Endothelial cell of umbilical vein (primary cell): ENCODE results near the gene CDC23. TPM values are rescaled to one million over a fixed set of nuclear protein-coding genes. Genes with fewer than 3 reads are reported as not detected.
"Not testable (repeated sequence)": the region's sequence is repeated elsewhere in the genome, so short reads cannot be mapped to it uniquely, and the experiment has no call there.

Experiments
- BruUV-seq: library from RNA; stranded (reverse); fragments of 400-500 nt; replicated peaks from 2 replicates; lab custom pipeline; 2021; lab: Mats Ljungman, UMichigan
- CTCF ChIA-PET: fragments of 300-600, 350-600 bp; sonication (Branson Sonifier 250); formaldehyde crosslinking; loops from one replicate; lab custom pipeline; 2021; ENCODE audit warnings: antibody characterized with exemption, inconsistent platforms; lab: Charles Lee
- POLR2A ChIA-PET: fragments of 300-600, 350-600 bp; sonication (Branson Sonifier 250); formaldehyde crosslinking; loops from one replicate; lab custom pipeline; 2021; ENCODE audit warnings: antibody characterized with exemption, inconsistent platforms; lab: Charles Lee
- DNase-seq: peaks from one replicate; pipeline ENCODE4 v3.0.0-alpha.2; 2011; ENCODE audit warnings: low read depth, low spot score
- FAIRE-seq: peaks from 2 replicates; lab custom pipeline; 2011; peaks lifted over from hg19 to GRCh38; lab: Jason Lieb, UNC
- H2AFZ ChIP-seq: 2 replicates; pipeline ENCODE4 v1.6.0; 2012; ENCODE audit warnings: low read depth, low read length, control low read depth, inconsistent platforms
- H3K27ac ChIP-seq: 2 replicates; pipeline ENCODE4 v1.5.1; 2011; ENCODE audit warnings: low read depth, mild to moderate bottlenecking, control low read depth, low read length, moderate library complexity; ENCODE audit not compliant: insufficient read depth
- H3K27me3 ChIP-seq, 2 experiments: 2 replicates each; pipeline versions ENCODE4 v1.6.0 to v1.6.1; 2011; ENCODE audit warnings: low read length in 2 of 2, mixed read lengths in 1 of 2; ENCODE audit not compliant: control insufficient read depth in 2 of 2, insufficient read depth in 2 of 2
- H3K36me3 ChIP-seq, 2 experiments: 2 replicates in 1 of 2; 3 replicates in 1 of 2; pipeline ENCODE4 v1.5.1; 2011; ENCODE audit warnings: low read length in 2 of 2, mild to moderate bottlenecking in 1 of 2, moderate library complexity in 1 of 2; ENCODE audit not compliant: control insufficient read depth in 2 of 2, insufficient read depth in 2 of 2; ENCODE audit errors: extremely low read depth in 1 of 2
- H3K4me1 ChIP-seq: 3 replicates; pipeline ENCODE4 v1.5.1; 2011; ENCODE audit warnings: mild to moderate bottlenecking, low read length; ENCODE audit not compliant: control insufficient read depth, insufficient read depth; ENCODE audit errors: extremely low read depth
- H3K4me2 ChIP-seq: 2 replicates; pipeline ENCODE4 v1.6.1; 2011; ENCODE audit warnings: low read length, control low read depth, mixed read lengths; ENCODE audit not compliant: insufficient read depth
- H3K4me3 ChIP-seq, 3 experiments: fragments of 200-600 bp in 1 of 3; sonication (generic), shearing (Covaris generic) in 1 of 3; replicated peaks in 1 of 3; 2 replicates each; pipeline ENCODE4 v1.5.1; 2011 to 2016; ENCODE audit warnings: control low read depth in 3 of 3, low read length in 3 of 3, mild to moderate bottlenecking in 2 of 3, inconsistent platforms in 1 of 3, low read depth in 1 of 3, moderate library complexity in 1 of 3; ENCODE audit not compliant: insufficient read depth in 1 of 3
- H3K79me2 ChIP-seq: 2 replicates; pipeline ENCODE4 v1.6.0; 2012; ENCODE audit warnings: low read length, inconsistent platforms; ENCODE audit not compliant: control insufficient read depth, insufficient read depth
- H3K9ac ChIP-seq: replicated peaks from 2 replicates; pipeline ENCODE3; 2011; ENCODE audit warnings: low read length, control low read depth; ENCODE audit not compliant: insufficient read depth; ENCODE audit errors: extremely low read depth
- H3K9me1 ChIP-seq: replicated peaks from 3 replicates; pipeline ENCODE4 v1.6.0; 2011; ENCODE audit warnings: mild to moderate bottlenecking, low read length; ENCODE audit not compliant: control insufficient read depth, insufficient read depth; ENCODE audit errors: extremely low read depth
- H3K9me3 ChIP-seq: replicated peaks from 2 replicates; pipeline ENCODE4 v1.5.1; 2012; ENCODE audit warnings: low read length, inconsistent platforms; ENCODE audit not compliant: control insufficient read depth, insufficient read depth
- H4K20me1 ChIP-seq: replicated peaks from 2 replicates; pipeline ENCODE3; 2011; ENCODE audit warnings: mild to moderate bottlenecking, low read length; ENCODE audit not compliant: control insufficient read depth, insufficient read depth; ENCODE audit errors: extremely low read depth
- FOS ChIP-seq: IDR thresholded peaks from 2 replicates; pipeline ENCODE4 v1.6.1; 2011; ENCODE audit warnings: mild to moderate bottlenecking, low read length, moderate library complexity, borderline replicate concordance; ENCODE audit not compliant: insufficient read depth
- GATA2 ChIP-seq: IDR thresholded peaks from 2 replicates; pipeline ENCODE4 v1.7.0; 2011; ENCODE audit warnings: low read depth, mild to moderate bottlenecking, moderate library complexity, mixed read lengths, low read length; ENCODE audit not compliant: insufficient read length, insufficient read depth
- MYC ChIP-seq: IDR thresholded peaks from one replicate; pipeline ENCODE4 v1.6.1; 2011; ENCODE audit warnings: mild to moderate bottlenecking, low read depth, low read length
- POLR2AphosphoS5 ChIP-seq: IDR thresholded peaks from 2 replicates; pipeline ENCODE4 v1.6.1; 2012; ENCODE audit warnings: low read depth, mild to moderate bottlenecking, control low read depth, low read length, moderate library complexity; ENCODE audit not compliant: insufficient read depth
- dilution Hi-C: fragments of 300-500 bp; cut with MboI; formaldehyde crosslinking; loops from one replicate; pipeline ENCODE4 v1.15.0; 2019; ENCODE audit warnings: low sequenced_read_pairs; ENCODE audit not compliant: extremely low pct_ligation_motif_present
- intact Hi-C: fragments of 100-400 bp; cut with micrococcal nuclease; formaldehyde crosslinking; loops from one replicate; pipeline ENCODE4 v1.10.0; 2022
- polyA plus RNA-seq, 4 experiments: library from polyadenylated mRNA; depleted of rRNA in 3 of 4; stranded (reverse) in 3 of 4; unstranded in 1 of 4; fragments of >200 nt; gene quantifications; 2 replicates each; pipeline versions ENCODE4 v1.2.1 to v1.2.3, GENCODE V29; 2011 to 2012; ENCODE audit warnings: missing spikeins in 1 of 4
- total RNA-seq: library from RNA; stranded (reverse); gene quantifications from 2 replicates; pipeline ENCODE4 v1.2.3, GENCODE V29; 2021
- TF ChIP-seq, protein P1 (sequence below): IDR thresholded peaks from 2 replicates; pipeline ENCODE4 v1.6.1; 2011; ENCODE audit not compliant: insufficient read depth, insufficient read length

CDC23 gene
- total and polyA plus RNA-seq, 2 donors (not counting 3 experiments of a cell fraction or from before 2014, with no cell fraction given) = 28.5 to 41.2 TPM

- H3K36me3 ChIP-seq = no peaks in the 10 kb centered on the region
- BruUV-seq = no TSS peak
- no peak for TF ChIP-seq GATA2
- no peak for TF ChIP-seq FOS
- no peak for TF ChIP-seq POLR2AphosphoS5
- TF ChIP-seq MYC = no peak
- TF ChIP-seq, protein P1, sequence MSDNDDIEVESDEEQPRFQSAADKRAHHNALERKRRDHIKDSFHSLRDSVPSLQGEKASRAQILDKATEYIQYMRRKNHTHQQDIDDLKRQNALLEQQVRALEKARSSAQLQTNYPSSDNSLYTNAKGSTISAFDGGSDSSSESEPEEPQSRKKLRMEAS = no peak
- no peak overlapping the region for H3K9ac ChIP-seq
- H3K9me1 ChIP-seq = no peaks in the 10 kb centered on the region
- no peak overlapping the region for H3K4me3 ChIP-seq
- DNase-seq (no peak), FAIRE-seq (no peak)
- dilution Hi-C loops = no loop called here
- no peaks in the 10 kb centered on the region for H4K20me1 ChIP-seq
- H3K4me1 ChIP-seq = peaks cover 11% of the 10 kb centered on the region
- H3K9me3 ChIP-seq = no peaks in the 10 kb centered on the region
- H2AFZ ChIP-seq = no peak overlapping the region
- ChIA-PET POLR2A (no interaction called here), CTCF (no interaction called here)
- peaks cover 46% of the 10 kb centered on the region for H3K79me2 ChIP-seq
- no peak overlapping the region for H3K27ac ChIP-seq
- intact Hi-C loops = no loop called here
- no peak overlapping the region for H3K4me2 ChIP-seq
- H3K27me3 ChIP-seq = no peaks in the 10 kb centered on the region
These were observed 2.1 kb downstream of the CDC23 start for GRCh38 chr5:138210985-138211384.

DNA sequence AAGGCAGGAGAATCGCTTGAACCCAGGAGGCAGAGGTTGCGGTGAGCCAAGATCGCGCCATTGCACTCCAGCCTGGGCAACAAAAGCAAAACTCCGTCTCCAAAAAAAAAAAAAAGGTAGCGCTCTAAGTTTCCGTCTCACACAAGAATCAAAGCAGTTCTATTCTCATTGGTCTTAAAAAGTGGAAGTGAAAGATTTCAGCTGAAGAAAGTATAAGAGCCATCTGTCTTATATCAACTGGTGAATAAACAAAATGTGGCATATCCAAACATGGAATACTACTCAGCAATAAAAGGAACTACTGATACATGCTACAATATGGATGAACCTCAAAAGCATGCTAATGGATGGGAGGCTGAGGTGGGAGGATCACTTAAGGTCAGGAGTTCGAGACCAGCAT is 19.3 kb downstream of the CDC23 start:
- BruUV-seq, H4K20me1 ChIP-seq, H3K4me1 ChIP-seq, DNase-seq, CTCF ChIA-PET, H3K27ac ChIP-seq, H3K9me1 ChIP-seq, dilution Hi-C loops, H3K27me3 ChIP-seq, H3K4me2 ChIP-seq, FAIRE-seq, intact Hi-C loops, H3K79me2 ChIP-seq, H3K9me3 ChIP-seq, POLR2A ChIA-PET, H3K9ac ChIP-seq, H3K4me3 ChIP-seq, H2AFZ ChIP-seq: not testable (repeated sequence)
- peaks cover 16 to 23% of the 10 kb centered on the region in 2 experiments for H3K36me3 ChIP-seq
